ENCODE results near the gene PREP.
A peak's percentile ranks its signal among the peaks of the same experiment; 100 is the strongest.
"Not testable (repeated sequence)": the region's sequence is repeated elsewhere in the genome, so short reads cannot be mapped to it uniquely, and the experiment has no call there.

The PREP gene

GRCh38 chr6:105402939-105403935, at the start of gene PREP:
Gene PREP (minus strand): TSS chr6:105403082. CDS start chr6:105402891, 191 bp downstream.
- peak; percentile 82 for FAIRE-seq
- DNase-seq (ENCODE audit: insufficient read length, low spot score), result peak; percentile 72

DNA sequence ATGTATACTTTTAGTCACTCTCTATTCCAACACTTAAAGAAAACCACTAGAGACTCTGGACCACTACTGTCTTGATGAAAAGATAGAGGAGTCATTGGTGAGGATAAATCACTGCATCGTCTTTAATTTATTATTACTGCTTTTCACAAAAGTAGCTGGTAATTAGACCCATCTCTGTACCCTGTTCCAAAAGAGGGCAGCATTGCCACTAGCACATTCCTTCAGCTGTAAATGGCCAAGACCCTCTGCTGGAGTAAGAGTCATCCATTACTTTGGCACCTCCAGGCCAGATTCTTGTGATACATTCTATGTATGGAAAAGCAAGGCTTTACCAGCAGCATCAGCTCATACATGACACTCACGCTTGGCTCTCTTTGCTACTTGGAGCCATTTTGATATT, 49.5 kb upstream of the PREP start:
- FAIRE-seq (no peak), DNase-seq (ENCODE audit: insufficient read length, low spot score) (no peak)

DNA sequence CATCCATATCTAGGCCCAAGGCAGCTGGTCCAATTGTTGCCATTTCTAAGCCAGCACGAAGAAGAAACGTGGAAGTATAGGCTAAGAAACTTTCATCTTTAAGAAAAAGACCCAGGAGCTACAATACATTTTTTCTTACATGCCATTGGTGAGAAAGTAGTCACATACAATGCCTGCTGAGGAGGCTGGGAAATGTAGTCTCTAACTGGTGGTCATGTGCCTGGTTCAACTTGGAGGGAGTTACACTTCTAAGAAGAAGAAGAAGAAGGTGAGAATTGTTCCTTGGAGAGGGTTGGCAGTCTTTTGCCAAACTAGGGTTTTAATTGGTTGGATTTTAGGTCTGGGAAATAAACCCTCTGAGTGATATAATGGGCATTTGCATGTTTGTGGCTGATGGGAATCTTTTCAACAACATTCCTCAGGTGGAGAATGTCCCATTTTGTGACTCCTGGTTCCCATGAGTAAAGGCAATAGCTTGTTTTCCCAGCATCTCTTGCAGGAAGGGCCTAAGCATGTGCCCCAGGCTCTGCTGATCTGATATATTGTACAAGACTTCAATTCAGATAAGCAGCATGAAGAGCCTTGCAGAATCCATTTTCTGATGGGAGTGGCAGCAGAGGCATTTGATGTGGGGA, 47.0 kb upstream of the PREP start:
- no peak for DNase-seq (ENCODE audit: insufficient read length, low spot score)
- no peak for FAIRE-seq

- no peak for DNase-seq (ENCODE audit: insufficient read length, low spot score)
- FAIRE-seq, result no peak
Measured at GRCh38 chr6:105445481-105445880, 42.6 kb upstream of the PREP start.

DNA sequence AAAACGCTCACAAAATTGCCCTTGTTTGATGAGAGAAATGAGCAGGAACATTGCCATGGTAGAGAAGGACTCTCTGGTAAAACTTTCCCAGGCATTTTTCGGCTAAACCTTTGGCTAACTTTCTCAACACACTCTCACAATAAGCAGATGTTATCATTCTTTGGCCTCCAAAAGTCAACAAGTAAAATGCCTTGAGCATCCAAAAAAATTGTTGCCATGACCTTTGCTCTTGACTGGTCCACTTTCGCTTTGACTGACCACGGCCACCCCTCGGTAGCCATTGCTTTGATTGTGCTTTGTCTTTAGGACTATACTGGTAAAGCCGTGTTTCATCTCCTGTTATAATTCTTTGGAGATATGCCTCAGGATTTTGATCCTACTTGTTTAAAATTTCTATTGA, 41.1 kb upstream of the PREP start:
- DNase-seq (ENCODE audit: insufficient read length, low spot score) (no peak), FAIRE-seq (no peak)

- no peak for FAIRE-seq
Measured at GRCh38 chr6:105442369-105442768, 39.5 kb upstream of the PREP start.

DNA sequence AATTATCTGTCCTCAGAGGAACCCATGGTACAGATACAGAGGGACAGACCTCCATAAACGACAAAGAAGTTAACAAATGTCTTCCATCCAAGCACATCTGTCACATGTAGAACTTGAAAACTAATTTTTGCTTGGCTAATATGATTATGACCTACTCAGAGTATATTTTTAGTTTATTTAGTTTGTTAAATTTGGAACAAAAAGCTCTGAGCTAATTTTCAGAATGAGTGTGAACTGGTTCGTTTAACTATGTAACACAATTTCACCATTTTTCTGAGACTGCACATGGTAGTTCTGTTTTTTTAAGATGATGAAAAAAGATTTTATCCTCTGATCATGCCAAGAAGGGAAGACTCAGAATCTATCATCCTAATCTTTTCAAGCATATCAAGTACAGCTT, 34.4 kb upstream of the PREP start:
- DNase-seq (ENCODE audit: insufficient read length, low spot score) (no peak), FAIRE-seq (no peak)

More at GRCh38 chr6:105442369-105442768, 39.5 kb upstream of the PREP start:
- DNase-seq (ENCODE audit: insufficient read length, low spot score), result no peak

DNA sequence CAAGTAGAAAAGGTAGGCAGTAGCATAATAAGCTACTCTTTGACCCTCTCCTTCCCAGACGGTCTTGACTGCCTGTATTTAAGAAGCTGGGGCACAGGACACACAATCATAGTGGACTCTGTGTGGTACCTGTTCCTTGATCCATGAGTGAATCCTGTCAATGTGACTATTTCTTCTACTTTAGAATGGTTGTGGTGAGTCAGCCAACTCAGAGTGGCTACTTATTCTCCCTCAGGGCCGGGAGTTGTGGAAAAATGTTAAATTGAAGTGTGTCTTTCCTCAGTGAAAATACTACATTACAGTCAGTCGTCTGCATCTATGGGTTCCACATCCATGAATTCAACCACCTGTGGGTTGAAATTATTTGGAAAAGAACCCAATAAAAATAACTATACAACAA, 30.8 kb upstream of the PREP start:
- no peak for DNase-seq (ENCODE audit: insufficient read length, low spot score)
- no peak for FAIRE-seq

- FAIRE-seq (peak; percentile 38), DNase-seq (ENCODE audit: insufficient read length, low spot score) (peak; percentile 41)
Measured at GRCh38 chr6:105432797-105433196, 29.9 kb upstream of the PREP start.

- peak; percentile 29 for DNase-seq (ENCODE audit: insufficient read length, low spot score)
- no peak for FAIRE-seq
Measured at GRCh38 chr6:105431226-105431625, 28.3 kb upstream of the PREP start.

GRCh38 chr6:105430685-105431084, 27.8 kb upstream of the PREP start:
- no peak for DNase-seq (ENCODE audit: insufficient read length, low spot score)
- no peak for FAIRE-seq

DNA sequence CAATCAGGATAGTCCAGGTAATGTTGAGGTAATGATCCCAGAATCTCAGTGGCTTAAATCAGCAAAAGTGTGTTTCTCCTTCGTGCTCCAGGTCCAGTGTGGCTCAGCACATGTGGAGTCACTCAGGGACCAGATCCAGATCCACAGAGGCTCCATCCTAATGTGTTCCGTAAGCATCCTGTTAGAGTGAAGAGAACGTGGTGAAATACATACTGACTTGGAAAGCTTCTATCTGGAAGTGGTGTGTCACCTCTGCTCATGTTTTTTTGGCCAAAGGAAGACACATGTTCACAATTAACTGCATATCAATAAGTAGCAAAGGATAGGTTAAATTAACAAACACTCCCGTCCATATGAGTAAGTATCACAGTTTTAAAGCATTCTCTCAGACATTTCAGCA, 26.8 kb upstream of the PREP start:
- no peak for FAIRE-seq
- no peak for DNase-seq (ENCODE audit: insufficient read length, low spot score)

DNA sequence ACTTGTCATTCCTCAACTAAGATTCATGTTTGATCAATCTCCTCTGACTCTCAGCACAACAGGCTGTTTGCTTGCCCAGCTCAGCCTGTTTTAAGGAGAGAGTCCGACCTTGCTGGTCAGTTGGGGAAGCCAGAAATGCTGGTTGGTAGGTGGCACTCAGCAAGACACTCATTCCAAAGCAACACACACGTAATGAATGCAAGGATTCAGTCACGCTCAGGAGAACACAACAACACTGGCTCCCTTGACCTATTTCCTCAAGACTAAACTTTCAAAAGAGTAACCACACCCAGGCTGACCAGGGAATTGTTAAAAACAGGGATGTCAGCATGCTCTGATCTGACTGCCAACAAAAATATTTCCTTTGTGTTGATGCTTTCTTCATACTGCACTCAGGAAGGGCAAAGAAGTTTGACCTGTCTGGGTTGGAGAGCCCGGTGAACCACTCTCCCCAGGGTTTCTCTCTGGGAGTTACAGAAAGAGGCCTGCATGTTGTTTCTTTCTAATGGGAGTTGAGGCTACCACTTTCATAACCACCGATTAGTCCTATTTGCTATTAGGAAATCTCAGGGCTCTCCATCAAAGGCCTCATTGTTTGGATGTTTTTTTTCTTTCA, 25.6 kb upstream of the PREP start:
- FAIRE-seq (no peak), DNase-seq (ENCODE audit: insufficient read length, low spot score) (no peak)

GRCh38 chr6:105424175-105424783, 21.4 kb upstream of the PREP start:
- DNase-seq (ENCODE audit: insufficient read length, low spot score) (peak; percentile 46), FAIRE-seq (no peak)

DNA sequence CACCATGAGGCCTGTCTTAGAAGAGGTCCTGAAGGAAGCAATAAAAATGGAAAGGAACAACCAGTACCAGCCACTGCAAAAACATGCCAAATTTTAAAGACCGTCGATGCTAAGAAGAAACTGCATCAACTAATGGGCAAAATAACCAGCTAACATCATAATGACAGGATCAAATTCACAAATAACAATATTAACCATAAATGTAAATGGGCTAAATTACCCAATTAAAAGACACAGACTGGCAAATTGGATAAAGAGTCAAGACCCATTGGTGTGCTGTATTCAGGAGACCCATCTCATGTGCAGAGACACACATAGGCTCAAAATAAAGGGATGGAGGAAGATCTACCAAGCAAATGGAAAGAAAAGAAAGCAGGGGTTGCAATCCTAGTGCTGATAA, 14.1 kb upstream of the PREP start:
- not testable (repeated sequence) for FAIRE-seq; DNase-seq (ENCODE audit: insufficient read length, low spot score)

- no peak for DNase-seq (ENCODE audit: insufficient read length, low spot score)
- FAIRE-seq, result no peak
Measured at GRCh38 chr6:105409734-105410133, 6.9 kb upstream of the PREP start.

GRCh38 chr6:105402090-105402938, 568 bp downstream of the PREP start:
- DNase-seq (ENCODE audit: insufficient read length, low spot score), result peak; percentile 18
- no peak for FAIRE-seq

DNA sequence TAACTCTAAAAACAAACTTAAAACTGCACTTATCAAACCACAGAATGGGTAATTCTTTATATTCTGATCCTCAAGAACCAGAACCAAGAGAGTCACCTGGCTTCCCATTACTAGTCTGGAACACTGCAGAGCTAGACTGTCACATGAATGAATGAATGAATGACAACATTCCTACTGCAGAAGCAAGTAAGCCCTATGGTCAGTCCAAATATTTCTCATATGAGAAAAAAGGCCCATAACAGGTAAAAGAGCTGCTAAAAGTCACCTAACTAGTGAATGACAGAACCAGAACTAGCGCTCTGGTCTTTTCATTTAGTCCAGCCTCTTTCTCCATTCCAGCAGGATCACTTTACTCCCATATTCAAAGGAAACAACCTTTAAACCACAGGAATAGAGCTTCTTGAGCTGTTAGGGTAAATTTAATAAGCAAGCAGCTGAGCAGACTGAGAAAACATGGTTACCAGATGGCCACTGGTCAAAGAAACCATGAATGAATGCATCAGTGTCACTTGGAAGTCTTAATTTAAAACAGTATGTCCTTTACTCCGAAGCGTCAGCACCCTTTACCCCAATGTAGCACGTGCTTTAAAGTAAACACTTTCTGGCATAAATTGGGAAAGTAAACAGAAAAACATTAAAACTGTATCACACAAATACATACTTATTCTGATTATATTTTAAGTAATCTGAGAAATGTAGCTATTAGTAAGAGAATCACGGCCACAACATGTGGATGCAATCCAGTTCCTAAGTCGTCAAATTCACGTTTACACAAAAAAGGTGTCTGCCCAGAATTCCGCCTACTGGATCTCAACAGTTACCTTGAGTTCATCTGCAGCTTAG, 1.4 kb downstream of the PREP start:
- DNase-seq (ENCODE audit: insufficient read length, low spot score) (no peak), FAIRE-seq (no peak)

GRCh38 chr6:105400501-105400900, 2.4 kb downstream of the PREP start:
- no peak for DNase-seq (ENCODE audit: insufficient read length, low spot score)

More at GRCh38 chr6:105400501-105400900, 2.4 kb downstream of the PREP start:
- FAIRE-seq, result no peak

Measured in HTR-8/SVneo (cell line).